CD4-positive, alpha-beta T cell treated with Interleukin-1 beta for 1 hour (primary cell): ENCODE data around the gene ZNF232.
"Not testable (repeated sequence)": the region's sequence is repeated elsewhere in the genome, so short reads cannot be mapped to it uniquely, and the experiment has no call there.

Experiments used
- DNase-seq, 2 donors: peaks; one replicate each; pipeline ENCODE4 v3.0.0-alpha.2; 2020 to 2022

The ZNF232 gene

DNA sequence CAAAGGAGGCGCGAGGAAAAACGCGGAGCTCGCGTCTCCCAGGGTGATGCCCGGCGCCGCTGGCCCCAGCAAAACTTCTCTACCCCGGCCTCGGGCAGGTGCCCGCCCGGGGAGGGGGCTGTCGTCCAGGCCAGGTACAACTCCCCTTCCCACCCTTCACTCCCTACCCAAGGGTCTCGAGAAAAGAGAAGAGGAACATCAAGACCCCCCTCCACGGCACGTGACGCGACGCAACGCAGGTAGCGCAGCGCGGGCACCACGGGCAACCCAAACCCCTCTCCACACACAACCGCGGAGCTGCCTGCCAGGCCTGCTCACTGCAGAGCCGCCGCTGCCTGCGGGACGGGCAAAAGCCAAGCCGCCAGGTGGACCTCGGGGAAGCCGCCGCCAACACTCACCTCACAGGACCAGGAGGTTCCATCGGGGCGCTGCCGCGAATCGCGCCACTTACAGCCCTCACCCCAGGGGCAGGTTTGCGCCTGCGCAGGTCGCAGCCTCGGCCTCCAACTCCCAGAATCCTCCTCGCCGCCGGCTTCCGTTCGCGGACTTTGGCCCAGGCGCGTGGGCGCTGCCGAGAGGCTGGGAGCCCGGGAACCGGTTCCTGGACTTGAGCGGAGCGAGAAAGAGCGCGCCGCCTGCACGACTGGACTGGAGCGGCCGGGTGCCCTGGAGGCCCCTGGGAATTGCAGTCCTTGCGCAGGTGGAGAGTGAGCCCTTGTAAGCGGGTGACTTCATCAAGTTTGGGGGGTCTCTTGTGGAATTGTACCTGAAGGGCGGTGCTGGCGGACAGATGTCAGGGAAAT is at the start of gene ZNF232:
Gene ZNF232, minus strand, starts transcription at position 477 of the 803 bp plus-strand sequence. Its CDS starts 56 bp downstream, at position 421.
- DNase-seq: peak; percentile 91

- DNase-seq: not testable (repeated sequence)
These were observed 49.0 kb upstream of the ZNF232 start for GRCh38 chr17:5160702-5161101.

GRCh38 chr17:5146122-5146521 is 34.4 kb upstream of the ZNF232 start:
- not testable (repeated sequence) for DNase-seq

DNA sequence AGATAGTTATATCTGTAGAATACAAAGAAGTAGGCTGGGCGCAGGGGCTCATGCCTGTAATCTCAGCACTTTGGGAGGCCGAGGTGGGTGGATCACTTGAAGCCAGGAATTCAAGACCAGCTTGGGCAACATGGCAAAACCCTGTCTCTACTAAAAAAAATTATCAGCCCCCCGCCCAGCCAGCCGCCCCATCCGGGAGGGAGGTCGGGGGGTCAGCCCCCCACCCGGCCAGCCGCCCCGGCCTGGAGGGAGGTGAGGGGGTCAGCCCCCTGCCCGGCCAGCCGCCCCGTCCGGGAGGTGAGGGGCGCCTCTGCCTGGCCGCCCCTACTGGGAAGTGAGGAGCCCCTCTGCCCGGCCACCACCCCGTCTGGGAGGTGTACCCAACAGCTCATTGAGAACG is 31.2 kb upstream of the ZNF232 start:
- not testable (repeated sequence) for DNase-seq

GRCh38 chr17:5139458-5139732 is 27.7 kb upstream of the ZNF232 start:
- no peak for DNase-seq

DNA sequence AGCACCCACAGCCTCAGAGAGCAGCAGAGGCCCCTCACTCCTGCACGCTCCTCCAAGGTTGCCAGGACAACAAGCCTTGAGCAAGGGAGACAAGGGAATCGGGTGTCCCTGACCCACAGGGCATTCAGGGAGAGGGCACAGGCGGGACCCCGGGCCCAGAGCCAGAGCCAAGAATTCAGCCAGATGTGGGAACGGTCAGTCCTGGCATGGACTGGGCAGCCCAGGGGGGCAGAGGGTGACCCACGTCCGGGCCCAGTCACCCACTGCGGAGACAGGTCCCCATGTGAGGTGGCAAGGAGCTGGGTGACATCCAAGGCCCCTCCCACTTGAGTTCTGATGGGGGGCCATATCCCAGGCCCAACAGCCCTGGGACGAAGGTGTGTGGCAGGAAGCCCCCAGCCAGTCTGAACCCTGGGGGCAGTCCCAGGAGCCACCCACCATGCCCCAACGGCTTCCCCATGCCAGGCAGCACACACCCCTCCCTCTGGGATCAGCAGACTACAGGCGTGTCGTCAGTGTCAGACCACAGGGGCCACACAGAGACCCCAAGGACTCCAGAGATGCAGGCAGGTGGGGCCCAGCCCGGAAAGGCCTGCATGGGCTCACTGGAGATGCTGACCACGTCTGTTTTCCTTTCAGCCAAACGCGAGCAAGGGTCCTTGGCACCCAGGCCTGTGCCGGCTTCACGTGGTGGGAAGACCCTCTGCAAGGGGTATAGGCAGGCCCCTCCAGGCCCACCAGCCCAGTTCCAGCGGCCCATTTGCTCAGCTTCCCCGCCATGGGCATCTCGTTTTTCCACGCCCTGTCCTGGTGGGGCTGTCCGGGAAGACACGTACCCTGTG is 27.2 kb upstream of the ZNF232 start:
- DNase-seq: no peak

- not testable (repeated sequence) for DNase-seq
These were observed 26.5 kb upstream of the ZNF232 start for GRCh38 chr17:5138198-5138544.

DNA sequence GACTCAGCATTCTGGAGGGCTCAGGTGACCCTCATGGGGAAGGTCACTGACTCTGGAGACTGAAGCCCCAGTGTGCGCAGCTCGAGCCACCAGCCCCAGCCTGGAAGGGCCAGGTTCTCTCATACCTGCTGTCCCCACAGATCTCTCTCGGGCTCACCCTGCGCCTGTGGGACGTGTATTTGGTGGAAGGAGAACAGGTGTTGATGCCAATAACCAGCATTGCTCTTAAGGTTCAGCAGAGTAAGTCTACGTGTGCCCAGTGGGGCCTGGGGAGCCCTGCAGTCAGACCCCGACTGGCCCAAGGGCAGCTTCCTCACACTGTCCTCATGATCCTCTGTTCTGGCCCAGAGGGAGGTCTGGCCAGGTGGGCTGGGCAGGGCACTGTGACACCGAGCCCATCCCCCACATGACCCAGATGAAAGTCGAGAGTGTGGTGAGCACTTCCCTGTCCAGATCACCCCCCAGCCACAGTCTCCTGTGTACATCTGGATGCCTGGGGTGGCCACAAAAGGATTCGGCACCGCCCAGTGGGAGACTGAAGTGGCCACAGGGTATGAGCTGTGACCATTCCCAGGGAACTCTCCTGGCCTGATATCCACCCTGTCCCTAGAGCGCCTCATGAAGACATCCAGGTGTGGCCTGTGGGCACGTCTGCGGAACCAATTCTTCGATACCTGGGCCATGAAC is 26.0 kb upstream of the ZNF232 start:
- not testable (repeated sequence) for DNase-seq

DNA sequence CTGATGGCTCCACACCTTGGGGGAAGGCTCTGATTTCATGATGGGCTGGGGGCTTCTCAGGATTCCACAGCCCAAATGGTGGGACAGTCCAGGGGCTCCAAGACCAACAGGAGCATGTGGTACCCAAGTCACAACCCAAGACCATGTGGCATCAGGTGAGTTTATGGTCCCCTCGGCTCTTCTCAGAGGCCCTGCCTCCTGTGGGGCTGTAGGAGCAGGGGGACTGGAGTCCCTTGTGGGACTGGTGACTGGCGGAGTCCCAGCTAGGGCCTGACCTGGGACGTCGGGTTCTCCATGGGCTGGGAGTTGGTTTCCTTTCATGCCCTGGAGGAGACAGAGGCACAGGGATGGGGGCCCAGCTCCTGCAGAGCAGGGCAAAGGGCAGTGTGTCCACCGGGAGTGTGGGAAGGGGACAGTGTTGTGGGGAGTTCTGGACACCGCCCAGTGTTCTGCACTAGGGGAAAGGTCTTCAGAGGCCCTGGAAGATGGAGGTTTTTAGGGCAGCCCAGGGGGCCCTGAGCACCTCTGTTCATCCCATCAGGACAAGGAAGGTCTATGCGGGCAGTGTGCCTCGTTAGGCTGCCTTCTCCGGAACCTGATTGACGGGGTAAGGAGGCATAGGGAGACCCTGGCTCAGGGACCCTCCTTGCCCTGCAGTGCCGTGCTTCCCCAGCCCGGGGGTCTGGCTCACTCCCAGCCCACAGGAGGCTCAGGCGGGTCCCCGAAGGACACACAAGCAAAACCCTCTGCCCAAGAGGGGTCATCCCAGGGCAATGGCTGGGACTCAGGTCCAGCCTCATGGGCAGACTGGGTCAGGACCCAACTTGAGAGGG is 25.1 kb upstream of the ZNF232 start:
- DNase-seq: not testable (repeated sequence)

DNA sequence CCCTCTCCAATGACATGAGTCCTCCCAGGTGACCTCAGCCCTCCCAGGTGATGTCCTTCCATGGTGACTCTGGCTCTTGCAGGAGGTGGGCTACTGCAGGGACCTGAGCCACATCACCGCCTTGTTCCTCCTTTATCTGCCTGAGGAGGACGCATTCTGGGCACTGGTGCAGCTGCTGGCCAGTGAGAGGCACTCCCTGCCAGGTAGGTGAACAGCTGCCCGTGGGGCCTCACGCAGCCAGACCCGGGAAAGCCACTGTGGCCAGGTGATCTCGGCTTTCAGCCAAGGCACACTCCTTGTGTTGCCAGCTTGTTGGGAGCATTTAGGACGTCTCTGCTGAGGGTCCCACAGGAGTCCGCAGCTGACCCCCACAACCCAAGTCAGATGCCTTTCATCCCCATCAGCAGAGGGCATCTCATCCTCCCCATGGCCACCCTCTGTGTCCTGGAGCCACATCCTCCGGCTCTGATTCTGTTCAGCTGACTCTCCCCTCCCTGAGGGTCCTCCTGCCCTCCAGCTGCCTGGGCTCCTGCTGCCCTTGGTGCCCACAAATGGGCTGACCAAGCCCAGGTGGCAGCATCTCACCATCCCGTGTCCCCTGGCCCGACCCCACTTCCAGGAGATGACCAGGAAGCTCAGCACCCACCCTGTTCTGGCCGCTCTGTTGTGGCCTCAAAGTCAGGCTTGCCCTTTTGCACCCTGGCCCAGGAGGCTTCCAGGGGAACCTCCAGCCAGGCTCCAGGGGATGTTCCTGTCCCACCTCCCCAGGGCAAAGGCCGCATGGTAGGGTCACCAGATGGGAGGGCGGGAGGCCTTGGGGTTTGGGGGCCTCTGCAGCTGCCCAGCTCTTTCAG is 24.3 kb upstream of the ZNF232 start:
- DNase-seq: no peak

- not testable (repeated sequence) for DNase-seq
These were observed 23.5 kb upstream of the ZNF232 start for GRCh38 chr17:5135131-5135712.

DNA sequence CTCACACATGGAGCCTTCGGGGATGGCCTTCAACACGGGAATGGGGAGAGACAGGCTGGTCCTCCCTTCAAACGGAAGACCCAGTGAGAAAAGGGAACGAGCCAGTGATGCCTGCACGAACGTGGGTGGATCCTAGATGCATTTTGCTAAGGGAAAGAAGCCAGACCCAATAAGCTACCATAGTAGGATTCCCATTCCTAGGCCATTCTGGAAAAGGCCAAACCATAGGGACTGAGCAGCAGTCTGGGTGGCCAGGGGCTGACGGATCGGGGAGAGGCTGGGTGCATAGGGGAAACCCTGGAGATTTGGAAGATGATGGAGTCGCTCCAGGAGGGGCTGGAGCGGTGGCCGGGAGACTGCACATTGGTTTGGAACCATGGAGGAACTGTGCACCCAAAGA is 22.9 kb upstream of the ZNF232 start:
- DNase-seq: not testable (repeated sequence)

- not testable (repeated sequence) for DNase-seq
These were observed 22.3 kb upstream of the ZNF232 start for GRCh38 chr17:5133961-5134360.

GRCh38 chr17:5133311-5133710 is 21.6 kb upstream of the ZNF232 start:
- DNase-seq: no peak

- DNase-seq: not testable (repeated sequence)
These were observed 21.0 kb upstream of the ZNF232 start for GRCh38 chr17:5132503-5133225.

DNA sequence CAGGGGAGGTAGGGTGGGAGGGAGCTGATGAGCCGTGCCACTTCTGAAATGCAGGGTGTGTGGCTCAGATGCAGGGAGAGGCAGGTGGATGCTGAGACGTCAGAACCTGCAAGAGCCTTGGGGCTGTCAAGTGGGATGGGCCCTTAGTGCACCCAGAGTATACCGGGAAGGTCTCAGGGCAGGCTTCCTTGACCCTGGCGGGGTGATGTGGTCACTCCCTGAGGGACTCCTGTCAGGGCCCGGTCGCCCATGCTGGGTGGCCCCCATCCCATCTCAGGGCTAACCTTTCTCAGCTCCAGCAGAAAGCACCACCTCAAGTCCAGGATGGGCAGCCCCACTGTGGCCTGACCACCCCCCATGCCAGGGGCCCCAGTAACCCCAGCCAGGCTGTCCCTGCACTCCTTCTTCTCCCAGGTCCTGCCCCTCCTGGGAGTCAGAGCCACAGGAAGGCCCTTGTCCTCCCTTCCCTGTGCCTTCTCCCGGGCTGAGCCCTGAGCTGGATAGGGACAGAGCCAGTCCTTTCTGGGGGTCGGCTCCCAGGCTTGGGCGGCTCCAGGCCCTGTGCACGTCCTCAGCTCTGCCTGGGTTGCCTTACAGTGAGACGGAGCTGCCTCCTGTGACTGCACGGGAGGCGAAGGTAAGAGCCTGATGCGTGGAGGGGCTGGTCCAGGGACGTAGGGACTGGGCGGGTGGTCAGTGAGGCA is 20.3 kb upstream of the ZNF232 start:
- DNase-seq: not testable (repeated sequence)

GRCh38 chr17:5131146-5131715 is 19.6 kb upstream of the ZNF232 start:
- no peak for DNase-seq

GRCh38 chr17:5130687-5131086 is 19.0 kb upstream of the ZNF232 start:
- DNase-seq: not testable (repeated sequence)

DNA sequence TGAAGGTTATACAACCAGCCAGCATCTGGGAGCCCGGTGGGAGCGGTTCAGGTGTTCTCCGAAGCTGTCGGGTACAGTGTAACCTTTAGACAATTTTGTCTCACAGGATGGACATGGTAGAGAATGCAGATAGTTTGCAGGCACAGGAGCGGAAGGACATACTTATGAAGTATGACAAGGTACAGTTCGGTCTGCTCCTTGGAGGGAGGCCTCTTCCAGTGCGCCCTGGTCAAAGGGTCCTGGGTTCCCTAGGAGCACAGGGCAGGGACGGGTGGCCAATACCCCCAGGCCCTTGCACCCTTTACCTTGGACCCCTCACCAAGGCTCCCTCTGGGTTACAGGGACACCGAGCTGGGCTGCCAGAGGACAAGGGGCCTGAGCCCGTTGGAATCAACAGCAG is 18.6 kb upstream of the ZNF232 start:
- DNase-seq: not testable (repeated sequence)
